ENCODE measurements around the gene EN1. TPM values are rescaled to one million over a fixed set of nuclear protein-coding genes. Genes with fewer than 3 reads are reported as not detected.

EN1 gene
- total and polyA plus RNA-seq, 9 donors = 3.7 to 7.3 (median 6.1) TPM

GRCh38 chr2:118811514-118812115 lies 35.8 kb downstream of the EN1 start:
- no peak overlapping the region for H3K4me3 ChIP-seq (ENCODE audit: low read length)
- peaks cover 9% of the 10 kb centered on the region for H3K4me1 ChIP-seq (ENCODE audit: control insufficient read depth, insufficient read depth, low read length)
- H3K9me3 ChIP-seq (replicated peaks; ENCODE audit: control insufficient read depth, low read depth, low read length) = no peaks in the 10 kb centered on the region
- DNase-seq = no peak
- H3K36me3 ChIP-seq (ENCODE audit: control insufficient read depth, insufficient read depth, low read length) = no peaks in the 10 kb centered on the region
- peaks cover 25% of the 10 kb centered on the region for H3K27me3 ChIP-seq (ENCODE audit: control insufficient read depth, insufficient read depth, low read length)
- no peak overlapping the region for H3K27ac ChIP-seq (ENCODE audit: low read length)
- no CpG with 5 or more reads among the region's 2 CpGs for WGBS (ENCODE audit: insufficient coverage)

GRCh38 chr2:118810766-118811165 lies 36.7 kb downstream of the EN1 start:
- Histone ChIP-seq H3K9me3 (replicated peaks; ENCODE audit: control insufficient read depth, low read depth, low read length) (no peaks in the 10 kb centered on the region), H3K36me3 (ENCODE audit: control insufficient read depth, insufficient read depth, low read length) (no peaks in the 10 kb centered on the region), H3K4me1 (ENCODE audit: control insufficient read depth, insufficient read depth, low read length) (peaks cover 11% of the 10 kb centered on the region), H3K27ac (ENCODE audit: low read length) (no peak overlapping the region), H3K27me3 (ENCODE audit: control insufficient read depth, insufficient read depth, low read length) (peaks cover 28% of the 10 kb centered on the region), H3K4me3 (ENCODE audit: low read length) (no peak overlapping the region)
- DNase-seq = no peak
- WGBS (ENCODE audit: insufficient coverage) = 82% methylated on average over 2 of the region's 7 CpGs

GRCh38 chr2:118808429-118808809 lies 39.0 kb downstream of the EN1 start:
- no peak for DNase-seq
- H3K4me1 ChIP-seq (ENCODE audit: control insufficient read depth, insufficient read depth, low read length) = peaks cover 11% of the 10 kb centered on the region
- WGBS (ENCODE audit: insufficient coverage) = 45% methylated on average over 16 of the region's 16 CpGs
- H3K27ac ChIP-seq (ENCODE audit: low read length) = no peak overlapping the region
- H3K4me3 ChIP-seq (ENCODE audit: low read length) = no peak overlapping the region
- H3K27me3 ChIP-seq (ENCODE audit: control insufficient read depth, insufficient read depth, low read length) = peaks cover 23% of the 10 kb centered on the region
- H3K36me3 ChIP-seq (ENCODE audit: control insufficient read depth, insufficient read depth, low read length) = no peaks in the 10 kb centered on the region
- H3K9me3 ChIP-seq (replicated peaks; ENCODE audit: control insufficient read depth, low read depth, low read length) = no peaks in the 10 kb centered on the region

GRCh38 chr2:118807668-118808428 lies 39.6 kb downstream of the EN1 start:
- Histone ChIP-seq H3K9me3 (replicated peaks; ENCODE audit: control insufficient read depth, low read depth, low read length) (no peaks in the 10 kb centered on the region), H3K27me3 (ENCODE audit: control insufficient read depth, insufficient read depth, low read length) (peaks cover 24% of the 10 kb centered on the region), H3K4me3 (ENCODE audit: low read length) (no peak overlapping the region), H3K27ac (ENCODE audit: low read length) (no peak overlapping the region), H3K4me1 (ENCODE audit: control insufficient read depth, insufficient read depth, low read length) (peaks cover 8% of the 10 kb centered on the region), H3K36me3 (ENCODE audit: control insufficient read depth, insufficient read depth, low read length) (no peaks in the 10 kb centered on the region)
- WGBS (ENCODE audit: insufficient coverage) = 90% methylated on average over 3 of the region's 13 CpGs
- no peak for DNase-seq

- 52% methylated on average over 20 of the region's 23 CpGs for WGBS (ENCODE audit: insufficient coverage)
- peaks cover 24% of the 10 kb centered on the region for H3K27me3 ChIP-seq (ENCODE audit: control insufficient read depth, insufficient read depth, low read length)
- H3K9me3 ChIP-seq (replicated peaks; ENCODE audit: control insufficient read depth, low read depth, low read length) = no peaks in the 10 kb centered on the region
- no peak overlapping the region for H3K4me3 ChIP-seq (ENCODE audit: low read length)
- no peaks in the 10 kb centered on the region for H3K36me3 ChIP-seq (ENCODE audit: control insufficient read depth, insufficient read depth, low read length)
- peak; percentile 42 for DNase-seq
- H3K27ac ChIP-seq (ENCODE audit: low read length) = peak overlapping the region; percentile 29
- peaks cover 8% of the 10 kb centered on the region for H3K4me1 ChIP-seq (ENCODE audit: control insufficient read depth, insufficient read depth, low read length)
Measured at GRCh38 chr2:118806797-118807667, 40.4 kb downstream of the EN1 start.

- no peak overlapping the region for H3K27ac ChIP-seq (ENCODE audit: low read length)
- no peaks in the 10 kb centered on the region for H3K36me3 ChIP-seq (ENCODE audit: control insufficient read depth, insufficient read depth, low read length)
- peak; percentile 23 for DNase-seq
- no peak overlapping the region for H3K4me3 ChIP-seq (ENCODE audit: low read length)
- H3K9me3 ChIP-seq (replicated peaks; ENCODE audit: control insufficient read depth, low read depth, low read length) = no peaks in the 10 kb centered on the region
- peaks cover 24% of the 10 kb centered on the region for H3K27me3 ChIP-seq (ENCODE audit: control insufficient read depth, insufficient read depth, low read length)
- H3K4me1 ChIP-seq (ENCODE audit: control insufficient read depth, insufficient read depth, low read length) = peaks cover 8% of the 10 kb centered on the region
- WGBS (ENCODE audit: insufficient coverage) = 56% methylated on average over 4 of the region's 9 CpGs
Measured at GRCh38 chr2:118805064-118805690, 42.3 kb downstream of the EN1 start.

GRCh38 chr2:118803012-118803411 lies 44.4 kb downstream of the EN1 start:
- Histone ChIP-seq H3K36me3 (ENCODE audit: control insufficient read depth, insufficient read depth, low read length) (no peaks in the 10 kb centered on the region), H3K27me3 (ENCODE audit: control insufficient read depth, insufficient read depth, low read length) (peaks cover 16% of the 10 kb centered on the region), H3K4me1 (ENCODE audit: control insufficient read depth, insufficient read depth, low read length) (peaks cover 8% of the 10 kb centered on the region), H3K4me3 (ENCODE audit: low read length) (no peak overlapping the region), H3K9me3 (replicated peaks; ENCODE audit: control insufficient read depth, low read depth, low read length) (no peaks in the 10 kb centered on the region), H3K27ac (ENCODE audit: low read length) (no peak overlapping the region)
- DNase-seq = no peak
- WGBS (ENCODE audit: insufficient coverage) = 96% methylated on average over 3 of the region's 5 CpGs

- no peak for DNase-seq
- Histone ChIP-seq H3K27ac (ENCODE audit: low read length) (no peak overlapping the region), H3K27me3 (ENCODE audit: control insufficient read depth, insufficient read depth, low read length) (peaks cover 4% of the 10 kb centered on the region), H3K36me3 (ENCODE audit: control insufficient read depth, insufficient read depth, low read length) (no peaks in the 10 kb centered on the region), H3K4me1 (ENCODE audit: control insufficient read depth, insufficient read depth, low read length) (peaks cover 2% of the 10 kb centered on the region), H3K4me3 (ENCODE audit: low read length) (no peak overlapping the region), H3K9me3 (replicated peaks; ENCODE audit: control insufficient read depth, low read depth, low read length) (no peaks in the 10 kb centered on the region)
- 81% methylated on average over 4 of the region's 4 CpGs for WGBS (ENCODE audit: insufficient coverage)
Measured at GRCh38 chr2:118801151-118801550, 46.3 kb downstream of the EN1 start.

- Histone ChIP-seq H3K9me3 (replicated peaks; ENCODE audit: control insufficient read depth, low read depth, low read length) (no peaks in the 10 kb centered on the region), H3K27me3 (ENCODE audit: control insufficient read depth, insufficient read depth, low read length) (peaks cover 2% of the 10 kb centered on the region), H3K4me3 (ENCODE audit: low read length) (no peak overlapping the region), H3K4me1 (ENCODE audit: control insufficient read depth, insufficient read depth, low read length) (no peaks in the 10 kb centered on the region), H3K36me3 (ENCODE audit: control insufficient read depth, insufficient read depth, low read length) (no peaks in the 10 kb centered on the region), H3K27ac (ENCODE audit: low read length) (no peak overlapping the region)
- 80% methylated on average over 3 of the region's 4 CpGs for WGBS (ENCODE audit: insufficient coverage)
- no peak for DNase-seq
Measured at GRCh38 chr2:118800736-118801135, 46.7 kb downstream of the EN1 start.

GRCh38 chr2:118794546-118794945 lies 52.9 kb downstream of the EN1 start:
- Histone ChIP-seq H3K9me3 (replicated peaks; ENCODE audit: control insufficient read depth, low read depth, low read length) (no peaks in the 10 kb centered on the region), H3K27ac (ENCODE audit: low read length) (no peak overlapping the region), H3K36me3 (ENCODE audit: control insufficient read depth, insufficient read depth, low read length) (no peaks in the 10 kb centered on the region), H3K27me3 (ENCODE audit: control insufficient read depth, insufficient read depth, low read length) (no peaks in the 10 kb centered on the region), H3K4me3 (ENCODE audit: low read length) (no peak overlapping the region), H3K4me1 (ENCODE audit: control insufficient read depth, insufficient read depth, low read length) (peaks cover 9% of the 10 kb centered on the region)
- no peak for DNase-seq
- WGBS (ENCODE audit: insufficient coverage) = 86% methylated on average over 1 of the region's 4 CpGs

Data from muscle of leg (tissue), 11 donors.